GM12878 (cell line): ENCODE data around the gene CIDEA. TPM values are rescaled to one million over a fixed set of nuclear protein-coding genes. Genes with fewer than 3 reads are reported as not detected.

Experiments
- ATAC-seq: fragments of 200-7000 bp; cut with Tn5 transposase; 3 replicates; pipeline ENCODE4 v1.9.1; 2020; ENCODE audit warnings: mild to moderate bottlenecking, moderate library complexity
- BruUV-seq: library from RNA; stranded (reverse); fragments of 400-500 nt; replicated peaks from 2 replicates; lab custom pipeline; 2021; lab: Mats Ljungman, UMichigan
- CTCF ChIA-PET: fragments of 300-600 bp; sonication (Branson Sonifier 250); formaldehyde crosslinking; extraction: SDS; loops from one replicate; lab custom pipeline; 2021; ENCODE audit warnings: inconsistent platforms; lab: Yijun Ruan, JAX
- POLR2A ChIA-PET: fragments of 350-600 bp; formaldehyde crosslinking; extraction: SDS; loops from one replicate; lab custom pipeline; 2021; ENCODE audit warnings: inconsistent platforms; lab: Charles Lee
- RAD21 ChIA-PET: fragments of 300-600 bp; sonication (Branson Sonifier 250); formaldehyde crosslinking; loops from one replicate; lab custom pipeline; 2023; ENCODE audit warnings: antibody characterized with exemption; ENCODE audit not compliant: unreplicated experiment; lab: Charles Lee
- SMC1A ChIA-PET: fragments of 300-600 bp; sonication (Branson Sonifier 250); formaldehyde crosslinking; loops from one replicate; lab custom pipeline; 2023; ENCODE audit not compliant: unreplicated experiment, uncharacterized antibody; lab: Charles Lee
- DNase-seq: peaks from one replicate; pipeline ENCODE4 v3.0.0-alpha.2; 2011; ENCODE audit warnings: low read depth, low spot score
- FAIRE-seq: peaks from 3 replicates; lab custom pipeline; 2011; peaks lifted over from hg19 to GRCh38; lab: Jason Lieb, UNC
- H2AFZ ChIP-seq: 2 replicates; pipeline ENCODE4 v1.6.0; 2011; ENCODE audit warnings: low read depth, low read length, control low read depth; ENCODE audit not compliant: control insufficient read depth
- H3K27ac ChIP-seq: 2 replicates; pipeline ENCODE4 v1.5.1; 2011; ENCODE audit warnings: control low read depth; ENCODE audit not compliant: control insufficient read depth, insufficient read depth
- H3K27me3 ChIP-seq, 2 experiments: replicated peaks in 1 of 2; 2 replicates each; pipeline versions ENCODE4 v1.6.0 to v1.6.1; 2011; ENCODE audit warnings: low read length in 1 of 2; ENCODE audit not compliant: control insufficient read depth in 2 of 2, insufficient read depth in 2 of 2
- H3K36me3 ChIP-seq, 2 experiments: 2 replicates each; pipeline ENCODE4 v1.5.1; 2011; ENCODE audit warnings: low read length in 1 of 2; ENCODE audit not compliant: control insufficient read depth in 2 of 2, insufficient read depth in 2 of 2
- H3K4me1 ChIP-seq: 2 replicates; pipeline ENCODE4 v1.6.1; 2011; ENCODE audit warnings: mild to moderate bottlenecking, low read length, moderate library complexity, mixed read lengths; ENCODE audit not compliant: control insufficient read depth, insufficient read depth
- H3K4me2 ChIP-seq: 2 replicates; pipeline ENCODE4 v1.6.0; 2011; ENCODE audit warnings: control low read depth; ENCODE audit not compliant: control insufficient read depth, insufficient read depth
- H3K4me3 ChIP-seq: fragments of 200-600 bp; sonication (generic); 2 replicates; pipeline ENCODE4 v1.5.1; 2016
- H3K79me2 ChIP-seq: 2 replicates; pipeline ENCODE4 v1.6.0; 2011; ENCODE audit warnings: low read length; ENCODE audit not compliant: control insufficient read depth, insufficient read depth
- H3K9ac ChIP-seq: 2 replicates; pipeline ENCODE4 v1.8.0; 2011; ENCODE audit warnings: low read length, control low read depth, mixed read lengths; ENCODE audit not compliant: control insufficient read depth, insufficient read depth
- H3K9me3 ChIP-seq: replicated peaks from 3 replicates; pipeline ENCODE4 v1.5.1; 2011; ENCODE audit warnings: mild to moderate bottlenecking, low read length; ENCODE audit not compliant: control insufficient read depth, insufficient read depth
- H4K20me1 ChIP-seq: 2 replicates; pipeline ENCODE4 v1.6.0; 2011; ENCODE audit not compliant: control insufficient read depth, insufficient read depth
- ELK1 ChIP-seq: IDR thresholded peaks from 2 replicates; pipeline ENCODE4 v1.6.1; 2012; ENCODE audit warnings: low read depth, low read length, improper control_type of control experiment
- EZH2 ChIP-seq: IDR thresholded peaks from 2 replicates; pipeline ENCODE4 v1.6.1; 2012; ENCODE audit warnings: low read depth, mild to moderate bottlenecking, control low read depth, inconsistent platforms, low read length, borderline replicate concordance; ENCODE audit not compliant: control insufficient read depth
- FOS ChIP-seq: IDR thresholded peaks from 3 replicates; pipeline ENCODE4 v1.6.1; 2011; ENCODE audit warnings: borderline replicate concordance; ENCODE audit not compliant: insufficient read length; ENCODE audit errors: extremely low read depth
- IRF4 ChIP-seq: IDR thresholded peaks from 2 replicates; pipeline ENCODE4 v1.6.1; 2011; ENCODE audit warnings: low read depth, low read length
- MLLT1 ChIP-seq: fragments of 450-650 bp; IDR thresholded peaks from 2 replicates; pipeline ENCODE4 v1.6.1; 2016; ENCODE audit warnings: mild to moderate bottlenecking
- MTA2 ChIP-seq: fragments of 450-650 bp; IDR thresholded peaks from 2 replicates; pipeline ENCODE4 v1.6.1; 2016; ENCODE audit warnings: low read depth, mild to moderate bottlenecking, moderate library complexity
- NFIC ChIP-seq: IDR thresholded peaks from 2 replicates; pipeline ENCODE4 v1.6.1; 2012; ENCODE audit warnings: low read depth, mild to moderate bottlenecking, inconsistent platforms, low read length, moderate library complexity
- NKRF ChIP-seq: fragments of 450-650 bp; conservative IDR thresholded peaks from 2 replicates; pipeline ENCODE4 v1.6.1; 2017; ENCODE audit warnings: mild to moderate bottlenecking, moderate library complexity
- NR2C2 ChIP-seq: IDR thresholded peaks from 2 replicates; pipeline ENCODE4 v1.6.1; 2011; ENCODE audit warnings: borderline replicate concordance, low read depth; ENCODE audit not compliant: control insufficient read depth, insufficient read length
- PKNOX1 ChIP-seq: fragments of 450-650 bp; IDR thresholded peaks from 2 replicates; pipeline ENCODE4 v1.6.1; 2016; ENCODE audit warnings: mild to moderate bottlenecking
- POLR2A ChIP-seq: IDR thresholded peaks from 2 replicates; pipeline ENCODE4 v1.6.1; 2011; ENCODE audit warnings: low read depth, mild to moderate bottlenecking, low read length
- RUNX3 ChIP-seq: IDR thresholded peaks from 2 replicates; pipeline ENCODE4 v1.6.1; 2012; ENCODE audit warnings: low read length, inconsistent platforms
- SIX5 ChIP-seq: IDR thresholded peaks from 2 replicates; pipeline ENCODE4 v1.6.1; 2011; ENCODE audit warnings: mild to moderate bottlenecking, low read depth, low read length, moderate library complexity; ENCODE audit not compliant: severe bottlenecking
- SP1 ChIP-seq: IDR thresholded peaks from one replicate; pipeline ENCODE4 v1.6.1; 2011; ENCODE audit warnings: low read depth, low read length
- USF2 ChIP-seq: IDR thresholded peaks from 2 replicates; pipeline ENCODE4 v1.6.1; 2011; ENCODE audit warnings: low read depth, low read length, improper control_type of control experiment, borderline replicate concordance
- ZNF24 ChIP-seq: fragments of 450-650 bp; IDR thresholded peaks from 2 replicates; pipeline ENCODE4 v1.6.1; 2017; ENCODE audit warnings: antibody characterized with exemption, mild to moderate bottlenecking
- WGBS: methylation state at CpG from one replicate; pipeline ENCODE4 v1.1.6; 2016; ENCODE audit warnings: low lambda C conversion rate; ENCODE audit not compliant: insufficient replicate concordance, insufficient coverage; ENCODE audit errors: missing lambda C conversion rate; 5-methylcytosine and 5-hydroxymethylcytosine counted together
- in situ Hi-C: fragments of 300-500 bp; cut with MboI; formaldehyde crosslinking; loops from 9 replicates; pipeline ENCODE4 v1.14.3; 2018; ENCODE audit warnings: mixed read lengths
- intact Hi-C: fragments of 100-400 bp; cut with micrococcal nuclease; formaldehyde crosslinking; loops from one replicate; pipeline ENCODE4 v1.14.2; 2022; ENCODE audit not compliant: unreplicated experiment
- polyA plus RNA-seq, 11 experiments: library from polyadenylated mRNA; depleted of rRNA in 4 of 11; unstranded in 6 of 11; stranded (reverse) in 5 of 11; fragments of >200 nt; fragmentation: Nextera tagmentation in 4 of 11; fragmentation: Illumina TruSeq in 1 of 11; extraction: Ambion mirVana in 4 of 11; extraction: Trizol in 1 of 11; gene quantifications; 1 replicate in 1 of 11; 2 replicates in 10 of 11; pipeline versions ENCODE4 v1.2.1 to v1.2.3, GENCODE V29; 2011 to 2016; ENCODE audit warnings: inconsistent platforms in 2 of 11, missing spikeins in 2 of 11, low read depth in 1 of 11
- total RNA-seq, 4 experiments: library from RNA; depleted of rRNA in 3 of 4; stranded (reverse); fragments of >200 nt in 3 of 4; fragmentation: Illumina TruSeq in 1 of 4; extraction: Trizol in 1 of 4; gene quantifications; 2 replicates each; pipeline versions ENCODE4 v1.2.1 to v1.2.3, GENCODE V29; 2013 to 2021

Gene CIDEA
- total and polyA plus RNA-seq, 10 of the 15 experiments (the other 5 are each of a cell fraction or from before 2014, with no cell fraction given), result not detected

GRCh38 chr18:12279781-12280531, 25.8 kb downstream of the CIDEA start (continued):
- no peak for TF ChIP-seq NKRF
- no peak for TF ChIP-seq IRF4
- no peak for TF ChIP-seq SIX5

- Histone ChIP-seq H3K4me3 (no peak overlapping the region), H3K27me3 (no peaks in the 10 kb centered on the region; a peak in 1 of 4 replicates), H4K20me1 (no peaks in the 10 kb centered on the region; the same call in 1 of the 2 replicates), H3K4me1 (no peaks in the 10 kb centered on the region), H3K79me2 (no peaks in the 10 kb centered on the region), H3K36me3 (no peaks in the 10 kb centered on the region), H3K9me3 (no peaks in the 10 kb centered on the region), H3K9ac (no peak overlapping the region), H3K4me2 (no peak overlapping the region), H3K27ac (no peak overlapping the region), H2AFZ (no peak overlapping the region)
- no peak for FAIRE-seq
- CTCF ChIA-PET, result interaction anchor here (4.5 kb wide), 1 partner anchor 9 kb away, joined by 19 read pairs; no protein-coding TSS in a partner anchor
- no TSS peak for BruUV-seq
- RAD21 ChIA-PET, result no interaction called here
- ATAC-seq, result no peak
- no peak for DNase-seq
- WGBS, result 0% methylated on average over 1 of the region's 1 CpG
- in situ Hi-C loops (no loop called here), intact Hi-C loops (no loop called here)
- no peak for TF ChIP-seq RUNX3
- TF ChIP-seq POLR2A, result no peak
- TF ChIP-seq NFIC, result no peak
- TF ChIP-seq FOS, result no peak
- no peak for TF ChIP-seq EZH2
- no peak for TF ChIP-seq MLLT1
- TF ChIP-seq MTA2, result no peak
- TF ChIP-seq ZNF24, result no peak
- no peak for TF ChIP-seq USF2
- no peak for TF ChIP-seq PKNOX1
- TF ChIP-seq SP1, result no peak
- TF ChIP-seq ELK1, result no peak
- TF ChIP-seq NR2C2, result no peak
- SMC1A ChIA-PET, result interaction anchor here (0.7 kb wide), 1 partner anchor 344 kb away, joined by 3 read pairs; no protein-coding TSS in a partner anchor
- POLR2A ChIA-PET, result no interaction called here
Measured at GRCh38 chr18:12281861-12282260, 27.7 kb downstream of the CIDEA start.
